ENCODE results near the gene FOXO6. TPM values are rescaled to one million over a fixed set of nuclear protein-coding genes. Genes with fewer than 3 reads are reported as not detected.

FOXO6 gene
- total and polyA plus RNA-seq, 2 donors from 2014 or later: 0.47 to 1.0 TPM

DNA sequence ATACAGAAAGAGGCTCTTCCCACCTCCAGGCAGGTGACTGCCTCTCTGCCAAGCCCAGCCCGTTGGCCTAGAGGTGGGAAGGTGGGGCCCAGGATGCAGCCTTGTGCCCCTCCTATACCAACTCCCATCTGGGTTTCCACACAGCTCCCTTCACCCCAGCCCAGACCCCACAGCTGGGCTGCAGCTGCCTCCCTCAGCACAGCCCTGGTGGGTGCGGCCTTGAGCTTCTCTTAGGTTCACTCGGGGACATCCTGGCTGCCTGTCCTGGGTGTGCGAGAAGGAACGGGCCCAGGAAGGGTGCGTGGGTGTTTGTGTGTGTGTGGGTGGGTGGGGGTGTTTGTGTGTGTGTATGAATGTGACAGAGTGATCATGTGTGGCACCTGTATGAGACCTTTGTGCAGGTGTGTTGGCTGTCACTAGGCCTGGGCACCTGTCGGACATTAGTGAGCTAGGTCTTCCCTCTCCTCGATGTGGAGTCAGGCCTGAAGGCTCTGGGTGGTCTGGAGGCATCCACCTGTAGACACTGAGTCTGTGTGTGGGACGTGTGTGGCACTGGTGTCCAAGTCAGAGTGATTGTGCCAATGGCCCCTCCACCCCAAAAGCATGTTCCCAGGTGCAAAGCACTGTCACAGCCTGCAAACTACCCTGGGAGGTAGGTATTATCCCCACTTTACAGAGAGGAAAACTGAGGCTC, 30.7 kb downstream of the FOXO6 start:
- no peak for FAIRE-seq

DNA sequence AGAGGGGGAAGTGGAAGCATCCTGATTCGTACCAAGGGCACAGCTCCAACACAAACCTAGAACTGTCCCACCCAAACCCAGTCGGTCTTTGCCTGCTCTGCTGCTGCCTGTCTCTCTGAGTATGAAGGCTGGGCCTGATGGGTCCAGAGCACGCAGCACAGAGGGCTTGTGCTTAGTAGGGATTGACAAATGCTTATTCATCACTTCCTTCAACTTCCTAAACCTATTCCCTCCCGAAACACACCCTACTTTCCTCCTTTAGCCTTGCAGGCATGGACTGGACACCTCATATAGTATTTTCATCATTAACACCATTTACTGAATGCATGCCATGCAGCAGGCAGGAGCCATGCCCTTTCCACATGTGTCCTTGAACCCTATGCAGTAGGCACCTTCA, 31.3 kb downstream of the FOXO6 start:
- intact Hi-C loops (cut with DNase I): no loop called here
- Histone ChIP-seq H3K4me1 (ENCODE audit: control insufficient read depth in 2 of 3, insufficient read depth in 2 of 3, low read depth in 1 of 3, low read length in 3 of 3) (peaks cover 0 to 7% (median 5%) of the 10 kb centered on the region in 3 donors), H3K36me3 (ENCODE audit: control insufficient read depth in 2 of 3, insufficient read depth in 3 of 3, low read length in 3 of 3) (no peaks in the 10 kb centered on the region), H3K9ac (ENCODE audit: low read length in 3 of 3) (no peak overlapping the region), H3K9me3 (ENCODE audit: control insufficient read depth in 2 of 3, insufficient read depth in 1 of 3, low read length in 3 of 3) (no peaks in the 10 kb centered on the region), H3K27me3 (ENCODE audit: control insufficient read depth, insufficient read depth, low read length) (no peaks in the 10 kb centered on the region), H3K27ac (ENCODE audit: low read depth in 2 of 2, low read length in 2 of 2) (no peak overlapping the region), H3K4me3 (ENCODE audit: low read length in 3 of 3) (no peak overlapping the region)
- no peak for DNase-seq
- TF ChIP-seq, protein P1, sequence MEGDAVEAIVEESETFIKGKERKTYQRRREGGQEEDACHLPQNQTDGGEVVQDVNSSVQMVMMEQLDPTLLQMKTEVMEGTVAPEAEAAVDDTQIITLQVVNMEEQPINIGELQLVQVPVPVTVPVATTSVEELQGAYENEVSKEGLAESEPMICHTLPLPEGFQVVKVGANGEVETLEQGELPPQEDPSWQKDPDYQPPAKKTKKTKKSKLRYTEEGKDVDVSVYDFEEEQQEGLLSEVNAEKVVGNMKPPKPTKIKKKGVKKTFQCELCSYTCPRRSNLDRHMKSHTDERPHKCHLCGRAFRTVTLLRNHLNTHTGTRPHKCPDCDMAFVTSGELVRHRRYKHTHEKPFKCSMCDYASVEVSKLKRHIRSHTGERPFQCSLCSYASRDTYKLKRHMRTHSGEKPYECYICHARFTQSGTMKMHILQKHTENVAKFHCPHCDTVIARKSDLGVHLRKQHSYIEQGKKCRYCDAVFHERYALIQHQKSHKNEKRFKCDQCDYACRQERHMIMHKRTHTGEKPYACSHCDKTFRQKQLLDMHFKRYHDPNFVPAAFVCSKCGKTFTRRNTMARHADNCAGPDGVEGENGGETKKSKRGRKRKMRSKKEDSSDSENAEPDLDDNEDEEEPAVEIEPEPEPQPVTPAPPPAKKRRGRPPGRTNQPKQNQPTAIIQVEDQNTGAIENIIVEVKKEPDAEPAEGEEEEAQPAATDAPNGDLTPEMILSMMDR (IDR thresholded peaks at IDR 0.05; ENCODE audit: borderline replicate concordance, extremely low read depth, insufficient read depth): no peak
- no peak for FAIRE-seq

More for the DNA sequence above, 30.7 kb downstream of the FOXO6 start:
- Histone ChIP-seq H3K4me3 (ENCODE audit: low read length in 3 of 3) (no peak overlapping the region), H3K36me3 (ENCODE audit: control insufficient read depth in 2 of 3, insufficient read depth in 3 of 3, low read length in 3 of 3) (no peaks in the 10 kb centered on the region), H3K27me3 (ENCODE audit: control insufficient read depth, insufficient read depth, low read length) (no peaks in the 10 kb centered on the region), H3K9me3 (ENCODE audit: control insufficient read depth in 2 of 3, insufficient read depth in 1 of 3, low read length in 3 of 3) (no peaks in the 10 kb centered on the region), H3K9ac (ENCODE audit: low read length in 3 of 3) (no peak overlapping the region), H3K4me1 (ENCODE audit: control insufficient read depth in 2 of 3, insufficient read depth in 2 of 3, low read depth in 1 of 3, low read length in 3 of 3) (peaks cover 0 to 7% (median 7%) of the 10 kb centered on the region in 3 donors), H3K27ac (ENCODE audit: low read depth in 2 of 2, low read length in 2 of 2) (no peak overlapping the region)
- TF ChIP-seq, protein P1 (IDR thresholded peaks at IDR 0.05; ENCODE audit: borderline replicate concordance, extremely low read depth, insufficient read depth): no peak
- intact Hi-C loops (cut with DNase I): no loop called here
- DNase-seq: no peak

DNA sequence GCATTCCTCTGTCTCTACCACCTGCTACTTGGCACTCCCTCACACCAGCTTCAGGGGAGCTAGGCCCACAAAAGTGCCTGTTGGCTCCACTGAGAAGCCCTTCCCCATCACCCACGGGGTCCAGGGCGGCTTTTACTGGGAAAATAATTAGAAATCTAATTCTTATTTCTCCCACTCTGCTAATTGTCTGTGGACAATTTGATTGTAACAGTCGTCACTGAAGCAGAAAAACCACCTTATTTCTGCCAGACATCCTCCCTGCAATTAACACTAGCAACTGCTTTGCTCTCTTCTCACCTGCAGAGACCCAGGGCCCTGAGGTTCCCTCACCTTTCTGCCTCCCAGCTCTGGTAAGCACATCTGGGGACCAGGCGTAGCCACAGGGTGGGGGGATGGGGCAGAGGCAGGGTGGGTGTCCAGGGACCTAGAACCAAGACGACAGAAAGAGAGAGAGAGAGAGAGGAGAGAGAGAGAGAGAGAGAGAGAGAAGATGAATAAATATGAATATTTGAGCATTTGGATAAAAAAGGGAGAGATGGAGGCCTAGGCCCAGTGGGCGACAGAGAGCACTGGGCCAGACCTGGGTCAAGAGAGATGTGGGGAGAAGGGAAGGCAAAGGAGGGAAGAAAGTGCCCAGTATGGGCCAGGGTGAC, 32.6 kb downstream of the FOXO6 start:
- no peak overlapping the region for H3K27ac ChIP-seq (ENCODE audit: low read depth in 2 of 2, low read length in 2 of 2)
- no peak overlapping the region for H3K4me3 ChIP-seq (ENCODE audit: low read length in 3 of 3)
- no peak overlapping the region for H3K9ac ChIP-seq (ENCODE audit: low read length in 3 of 3)
- peaks cover 0 to 3% (median 0%) of the 10 kb centered on the region in 3 donors for H3K4me1 ChIP-seq (ENCODE audit: control insufficient read depth in 2 of 3, insufficient read depth in 2 of 3, low read depth in 1 of 3, low read length in 3 of 3)
- intact Hi-C loops (cut with DNase I): no loop called here
- no peak for FAIRE-seq
- H3K27me3 ChIP-seq (ENCODE audit: control insufficient read depth, insufficient read depth, low read length): no peaks in the 10 kb centered on the region
- no peaks in the 10 kb centered on the region for H3K9me3 ChIP-seq (ENCODE audit: control insufficient read depth in 2 of 3, insufficient read depth in 1 of 3, low read length in 3 of 3)
- DNase-seq: no peak
- H3K36me3 ChIP-seq (ENCODE audit: control insufficient read depth in 2 of 3, insufficient read depth in 3 of 3, low read length in 3 of 3): no peaks in the 10 kb centered on the region
- TF ChIP-seq, protein P1 (IDR thresholded peaks at IDR 0.05; ENCODE audit: borderline replicate concordance, extremely low read depth, insufficient read depth): no peak

Data from kidney (tissue), 14 donors.